HG03159 (cell line): ENCODE data around the gene OR2A14.
"Not testable (repeated sequence)": the region's sequence is repeated elsewhere in the genome, so short reads cannot be mapped to it uniquely, and the experiment has no call there.

Source experiments
- ATAC-seq: cut with Tn5 transposase; IDR thresholded peaks from one replicate; pipeline ENCODE4 v1.9.1; 2021; ENCODE audit warnings: mild to moderate bottlenecking, moderate library complexity; ENCODE audit not compliant: unreplicated experiment

The OR2A14 gene

GRCh38 chr7:144122876-144123275 lies at the start of gene OR2A14:
Gene OR2A14, plus strand, starts transcription at chr7:144123176. Its CDS starts 5,937 bp downstream, at chr7:144129113.
- no peak for ATAC-seq

- no peak for ATAC-seq
Measured at GRCh38 chr7:144074374-144074773, 48.6 kb upstream of the OR2A14 start.

GRCh38 chr7:144085978-144086377 lies 37.0 kb upstream of the OR2A14 start, which contains the start of gene OR2A12:
Gene OR2A12, plus strand, starts transcription at chr7:144086278. Its CDS starts 8,830 bp downstream, at chr7:144095108.
- no peak for ATAC-seq

GRCh38 chr7:144086730-144087129 lies 36.2 kb upstream of the OR2A14 start:
- no peak for ATAC-seq

- ATAC-seq, result no peak
Measured at GRCh38 chr7:144087230-144087629, 35.7 kb upstream of the OR2A14 start.

- ATAC-seq, result no peak
Measured at GRCh38 chr7:144090667-144091066, 32.3 kb upstream of the OR2A14 start.

- ATAC-seq, result no peak
Measured at GRCh38 chr7:144098776-144099175, 24.2 kb upstream of the OR2A14 start.

GRCh38 chr7:144100607-144101006 lies 22.4 kb upstream of the OR2A14 start:
- no peak for ATAC-seq

GRCh38 chr7:144102041-144102440 lies 20.9 kb upstream of the OR2A14 start:
- no peak for ATAC-seq

GRCh38 chr7:144105211-144105610 lies 17.8 kb upstream of the OR2A14 start:
- no peak for ATAC-seq

GRCh38 chr7:144109283-144109682 lies 13.7 kb upstream of the OR2A14 start, which contains the start of gene OR2A2:
Gene OR2A2, plus strand, starts transcription at chr7:144109583. Its CDS starts 0 bp downstream, at chr7:144109583.
- no peak for ATAC-seq

GRCh38 chr7:144110272-144110671 lies 12.7 kb upstream of the OR2A14 start:
- no peak for ATAC-seq

GRCh38 chr7:144113651-144114050 lies 9.3 kb upstream of the OR2A14 start:
- ATAC-seq, result no peak

- no peak for ATAC-seq
Measured at GRCh38 chr7:144118341-144118740, 4.6 kb upstream of the OR2A14 start.

- ATAC-seq, result peak; percentile 100
Measured at GRCh38 chr7:144127714-144128334, 4.8 kb downstream of the OR2A14 start.

- ATAC-seq, result not testable (repeated sequence)
Measured at GRCh38 chr7:144129601-144130000, 6.6 kb downstream of the OR2A14 start.

- no peak for ATAC-seq
Measured at GRCh38 chr7:144130730-144131129, 7.8 kb downstream of the OR2A14 start.

GRCh38 chr7:144132262-144132661 lies 9.3 kb downstream of the OR2A14 start:
- ATAC-seq, result no peak

GRCh38 chr7:144133307-144133706 lies 10.3 kb downstream of the OR2A14 start:
- ATAC-seq, result no peak

- ATAC-seq, result no peak
Measured at GRCh38 chr7:144134116-144134515, 11.1 kb downstream of the OR2A14 start.

GRCh38 chr7:144137501-144137900 lies 14.5 kb downstream of the OR2A14 start:
- ATAC-seq, result no peak

GRCh38 chr7:144142187-144142586 lies 19.2 kb downstream of the OR2A14 start:
- no peak for ATAC-seq

- ATAC-seq, result no peak
Measured at GRCh38 chr7:144144426-144144825, 21.4 kb downstream of the OR2A14 start.
